DOHH2 (cell line): ENCODE measurements around the gene NRF1.
"Not testable (repeated sequence)": the region's sequence is repeated elsewhere in the genome, so short reads cannot be mapped to it uniquely, and the experiment has no call there.

Experiments used
- H3F3A ChIP-seq: fragments of 200-600 bp; sonication (generic), shearing (Covaris generic); 2 replicates; pipeline ENCODE4 v1.6.0; 2016; ENCODE audit warnings: antibody characterized with exemption, mild to moderate bottlenecking; ENCODE audit not compliant: control insufficient read depth, insufficient read depth
- H3K27ac ChIP-seq: fragments of 200-600 bp; sonication (generic); 2 replicates; pipeline ENCODE4 v1.5.1; 2014; ENCODE audit warnings: low read depth, mild to moderate bottlenecking, low read length, moderate library complexity
- H3K27me3 ChIP-seq: fragments of 200-600 bp; sonication (generic); 2 replicates; pipeline ENCODE4 v1.6.1; 2014; ENCODE audit warnings: mild to moderate bottlenecking, low read length, mixed read lengths; ENCODE audit not compliant: control insufficient read depth
- H3K36me3 ChIP-seq: fragments of 200-600 bp; sonication (generic); 2 replicates; pipeline ENCODE4 v1.6.1; 2014; ENCODE audit warnings: mild to moderate bottlenecking, low read length, moderate library complexity, mixed read lengths; ENCODE audit not compliant: control insufficient read depth
- H3K4me1 ChIP-seq: fragments of 200-600 bp; sonication (generic); 2 replicates; pipeline ENCODE4 v1.6.1; 2014; ENCODE audit warnings: mild to moderate bottlenecking, low read length, mixed read lengths; ENCODE audit not compliant: control insufficient read depth
- H3K4me2 ChIP-seq: fragments of 200-600 bp; sonication (generic); 2 replicates; pipeline ENCODE4 v1.6.0; 2014; ENCODE audit warnings: mild to moderate bottlenecking, low read length, moderate library complexity
- H3K4me3 ChIP-seq: fragments of 200-600 bp; sonication (generic); 2 replicates; pipeline ENCODE4 v1.5.1; 2014; ENCODE audit warnings: mild to moderate bottlenecking, low read length, mixed read lengths
- H3K79me2 ChIP-seq: fragments of 200-600 bp; sonication (generic); 2 replicates; pipeline ENCODE4 v1.6.1; 2014; ENCODE audit warnings: mild to moderate bottlenecking, low read length, mixed read lengths; ENCODE audit not compliant: control insufficient read depth
- H3K9me2 ChIP-seq: fragments of 200-600 bp; sonication (generic); replicated peaks from 2 replicates; pipeline ENCODE4 v1.6.1; 2014; ENCODE audit warnings: mild to moderate bottlenecking, low read length, mixed read lengths; ENCODE audit not compliant: control insufficient read depth
- H3K9me3 ChIP-seq: fragments of 200-600 bp; sonication (generic); 2 replicates; pipeline ENCODE4 v1.6.1; 2014; ENCODE audit warnings: antibody characterized with exemption, low read length, mixed read lengths; ENCODE audit not compliant: control insufficient read depth, insufficient read depth
- H4K20me1 ChIP-seq: fragments of 200-600 bp; sonication (generic); 2 replicates; pipeline ENCODE4 v1.6.0; 2014; ENCODE audit warnings: low read depth, mild to moderate bottlenecking, antibody characterized with exemption, low read length, moderate library complexity; ENCODE audit not compliant: control insufficient read depth, insufficient read depth
- CTCF ChIP-seq: fragments of 200-600 bp; sonication (generic); IDR thresholded peaks from one replicate; pipeline ENCODE4 v1.5.1; 2014; ENCODE audit warnings: antibody characterized with exemption, mild to moderate bottlenecking, low read depth, low read length; ENCODE audit not compliant: poor library complexity, severe bottlenecking
- EZH2phosphoT487 ChIP-seq: fragments of 200-600 bp; sonication (generic); IDR thresholded peaks from 2 replicates; pipeline ENCODE4 v1.6.1; 2017; ENCODE audit warnings: borderline replicate concordance, mild to moderate bottlenecking, antibody characterized with exemption, low read length, moderate library complexity, mixed read lengths

Gene NRF1

GRCh38 chr7:129597672-129598071 lies 13.8 kb upstream of the NRF1 start:
- Histone ChIP-seq H3K27me3 (no peaks in the 10 kb centered on the region; the same call in 1 of the 2 replicates), H3K27ac (no peak overlapping the region), H4K20me1 (no peaks in the 10 kb centered on the region), H3K36me3 (no peaks in the 10 kb centered on the region), H3K4me3 (no peak overlapping the region), H3K4me2 (no peak overlapping the region), H3K79me2 (no peaks in the 10 kb centered on the region), H3F3A (no peaks in the 10 kb centered on the region), H3K9me2 (no peaks in the 10 kb centered on the region), H3K9me3 (no peaks in the 10 kb centered on the region), H3K4me1 (no peaks in the 10 kb centered on the region)
- TF ChIP-seq CTCF, result no peak

GRCh38 chr7:129599174-129599573 lies 12.3 kb upstream of the NRF1 start:
- Histone ChIP-seq H3K4me1 (no peaks in the 10 kb centered on the region), H4K20me1 (no peaks in the 10 kb centered on the region), H3K36me3 (no peaks in the 10 kb centered on the region), H3K79me2 (no peaks in the 10 kb centered on the region), H3K9me2 (no peaks in the 10 kb centered on the region), H3K27me3 (no peaks in the 10 kb centered on the region; the same call in 1 of the 2 replicates), H3K4me2 (no peak overlapping the region), H3K4me3 (no peak overlapping the region), H3K27ac (no peak overlapping the region), H3F3A (no peaks in the 10 kb centered on the region), H3K9me3 (no peaks in the 10 kb centered on the region)
- TF ChIP-seq CTCF (no peak), EZH2phosphoT487 (no peak)

GRCh38 chr7:129603594-129603993 lies 7.9 kb upstream of the NRF1 start:
- not testable (repeated sequence) for H3K9me2 ChIP-seq, H3K4me3 ChIP-seq

GRCh38 chr7:129604021-129604420 lies 7.5 kb upstream of the NRF1 start:
- not testable (repeated sequence) for H3K4me3 ChIP-seq, H3K9me3 ChIP-seq, H3F3A ChIP-seq, H3K9me2 ChIP-seq, H4K20me1 ChIP-seq, H3K27me3 ChIP-seq, H3K79me2 ChIP-seq, H3K27ac ChIP-seq, H3K4me2 ChIP-seq, H3K4me1 ChIP-seq
- H3K36me3 ChIP-seq, result peaks cover 32% of the 10 kb centered on the region

More at GRCh38 chr7:129603594-129603993, 7.9 kb upstream of the NRF1 start:
- H3K79me2 ChIP-seq, H3K27me3 ChIP-seq, H3K4me2 ChIP-seq, H3K9me3 ChIP-seq, H3K4me1 ChIP-seq, H3F3A ChIP-seq, H4K20me1 ChIP-seq, H3K27ac ChIP-seq: not testable (repeated sequence)
- H3K36me3 ChIP-seq, result peaks cover 28% of the 10 kb centered on the region
